ENCODE data around the gene NEK6. TPM values are rescaled to one million over a fixed set of nuclear protein-coding genes. Genes with fewer than 3 reads are reported as not detected.

Gene NEK6
- total RNA-seq, 1 experiment from 2014 or later: 66.6 TPM

DNA sequence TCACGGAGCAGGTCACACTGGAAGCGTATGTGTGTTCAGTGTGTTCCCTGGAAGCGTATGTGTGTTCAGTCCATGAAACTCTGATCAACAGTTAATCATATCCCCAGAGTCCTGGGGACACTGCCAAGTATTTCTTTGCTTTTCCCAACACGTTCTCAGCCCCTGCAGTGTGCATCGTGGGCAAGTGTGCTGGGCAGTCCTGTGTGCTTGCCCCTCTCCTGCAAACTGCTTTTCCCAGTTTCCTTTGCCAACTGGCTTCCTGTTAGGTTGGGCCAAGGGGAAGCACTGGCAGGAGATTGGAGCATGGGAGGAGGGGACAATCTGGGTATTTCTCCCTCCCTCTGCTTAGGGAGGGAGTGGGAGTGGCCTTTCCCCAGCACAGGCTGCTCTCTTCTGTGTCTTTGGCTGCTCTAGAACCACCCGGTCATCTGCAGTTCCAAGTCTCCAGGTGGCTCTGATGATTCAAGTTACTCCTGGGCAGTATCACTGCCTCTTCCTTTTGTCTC lies 36.8 kb upstream of the NEK6 start:
- H3K4me1 ChIP-seq: peaks cover 19% of the 10 kb centered on the region

DNA sequence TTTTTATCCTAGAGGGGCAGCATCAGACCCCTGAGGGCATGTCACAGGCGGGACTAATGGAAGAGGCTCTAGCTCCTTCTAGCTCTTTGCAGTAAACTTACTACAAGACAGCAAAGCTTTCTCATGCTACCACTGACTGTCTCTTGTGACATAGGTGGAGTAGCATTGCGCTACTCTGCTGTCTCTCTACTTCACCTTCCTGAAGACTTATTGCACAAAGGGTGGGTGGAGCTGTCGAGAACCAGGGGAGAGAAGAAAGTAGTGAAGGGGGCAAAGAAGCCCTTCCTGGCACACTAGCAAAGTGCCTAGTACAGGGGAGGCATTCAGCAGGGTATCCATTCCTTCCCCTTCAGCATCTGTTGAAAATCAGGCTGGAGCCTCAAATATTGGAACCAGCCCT lies 36.1 kb upstream of the NEK6 start:
- intact Hi-C loops (cut with micrococcal nuclease; ENCODE audit: unreplicated experiment): no loop called here
- peaks cover 26% of the 10 kb centered on the region for H3K4me1 Mint-ChIP-seq (ENCODE audit: low read depth, unreplicated experiment)
- CTCF ChIA-PET: no interaction called here
- TF ChIP-seq, protein P1, sequence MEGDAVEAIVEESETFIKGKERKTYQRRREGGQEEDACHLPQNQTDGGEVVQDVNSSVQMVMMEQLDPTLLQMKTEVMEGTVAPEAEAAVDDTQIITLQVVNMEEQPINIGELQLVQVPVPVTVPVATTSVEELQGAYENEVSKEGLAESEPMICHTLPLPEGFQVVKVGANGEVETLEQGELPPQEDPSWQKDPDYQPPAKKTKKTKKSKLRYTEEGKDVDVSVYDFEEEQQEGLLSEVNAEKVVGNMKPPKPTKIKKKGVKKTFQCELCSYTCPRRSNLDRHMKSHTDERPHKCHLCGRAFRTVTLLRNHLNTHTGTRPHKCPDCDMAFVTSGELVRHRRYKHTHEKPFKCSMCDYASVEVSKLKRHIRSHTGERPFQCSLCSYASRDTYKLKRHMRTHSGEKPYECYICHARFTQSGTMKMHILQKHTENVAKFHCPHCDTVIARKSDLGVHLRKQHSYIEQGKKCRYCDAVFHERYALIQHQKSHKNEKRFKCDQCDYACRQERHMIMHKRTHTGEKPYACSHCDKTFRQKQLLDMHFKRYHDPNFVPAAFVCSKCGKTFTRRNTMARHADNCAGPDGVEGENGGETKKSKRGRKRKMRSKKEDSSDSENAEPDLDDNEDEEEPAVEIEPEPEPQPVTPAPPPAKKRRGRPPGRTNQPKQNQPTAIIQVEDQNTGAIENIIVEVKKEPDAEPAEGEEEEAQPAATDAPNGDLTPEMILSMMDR (IDR thresholded peaks at IDR 0.05; ENCODE audit: insufficient read depth in 1 of 2, low read depth in 1 of 2, low read length in 1 of 2, severe bottlenecking in 1 of 2, unreplicated experiment in 1 of 2): no peak
- no peak overlapping the region for H3K4me3 Mint-ChIP-seq (ENCODE audit: unreplicated experiment)
- Histone ChIP-seq H3K27me3 (replicated peaks; ENCODE audit: control insufficient read depth, insufficient read depth, low read length) (no peaks in the 10 kb centered on the region), H3K4me1 (peaks cover 19% of the 10 kb centered on the region), H3K9me3 (no peaks in the 10 kb centered on the region; the same call in 1 of the 2 replicates), H3K4me3 (ENCODE audit: low read depth, low read length) (no peak overlapping the region), H3K36me3 (ENCODE audit: control insufficient read depth, insufficient read depth, low read length) (no peaks in the 10 kb centered on the region)
- no peak for DNase-seq
- H3K9me3 Mint-ChIP-seq (ENCODE audit: unreplicated experiment): no peaks in the 10 kb centered on the region
- no peak overlapping the region for H3K27ac Mint-ChIP-seq (ENCODE audit: unreplicated experiment)
- H3K27me3 Mint-ChIP-seq (ENCODE audit: insufficient read depth, unreplicated experiment): no peaks in the 10 kb centered on the region
- POLR2A ChIA-PET: interaction anchor here (0.5 kb wide), 1 partner anchor 294 kb away, joined by 3 read pairs; no protein-coding TSS in a partner anchor
- no peaks in the 10 kb centered on the region for H3K36me3 Mint-ChIP-seq (ENCODE audit: insufficient read depth, unreplicated experiment)
- BruUV-seq (replicated peaks): no TSS peak

More for the DNA sequence above, 36.8 kb upstream of the NEK6 start:
- POLR2A ChIA-PET: no interaction called here
- Mint-ChIP-seq H3K27me3 (ENCODE audit: insufficient read depth, unreplicated experiment) (no peaks in the 10 kb centered on the region), H3K4me1 (ENCODE audit: low read depth, unreplicated experiment) (peaks cover 26% of the 10 kb centered on the region), H3K4me3 (ENCODE audit: unreplicated experiment) (no peak overlapping the region), H3K9me3 (ENCODE audit: unreplicated experiment) (no peaks in the 10 kb centered on the region), H3K27ac (ENCODE audit: unreplicated experiment) (no peak overlapping the region), H3K36me3 (ENCODE audit: insufficient read depth, unreplicated experiment) (no peaks in the 10 kb centered on the region)
- no TSS peak for BruUV-seq (replicated peaks)
- Histone ChIP-seq H3K4me3 (ENCODE audit: low read depth, low read length) (no peak overlapping the region), H3K36me3 (ENCODE audit: control insufficient read depth, insufficient read depth, low read length) (no peaks in the 10 kb centered on the region), H3K9me3 (no peaks in the 10 kb centered on the region; the same call in 1 of the 2 replicates), H3K27me3 (replicated peaks; ENCODE audit: control insufficient read depth, insufficient read depth, low read length) (no peaks in the 10 kb centered on the region)
- CTCF ChIA-PET: no interaction called here
- intact Hi-C loops (cut with micrococcal nuclease; ENCODE audit: unreplicated experiment): no loop called here
- TF ChIP-seq, protein P1 (IDR thresholded peaks at IDR 0.05; ENCODE audit: insufficient read depth in 1 of 2, low read depth in 1 of 2, low read length in 1 of 2, severe bottlenecking in 1 of 2, unreplicated experiment in 1 of 2): no peak
- DNase-seq: no peak

DNA sequence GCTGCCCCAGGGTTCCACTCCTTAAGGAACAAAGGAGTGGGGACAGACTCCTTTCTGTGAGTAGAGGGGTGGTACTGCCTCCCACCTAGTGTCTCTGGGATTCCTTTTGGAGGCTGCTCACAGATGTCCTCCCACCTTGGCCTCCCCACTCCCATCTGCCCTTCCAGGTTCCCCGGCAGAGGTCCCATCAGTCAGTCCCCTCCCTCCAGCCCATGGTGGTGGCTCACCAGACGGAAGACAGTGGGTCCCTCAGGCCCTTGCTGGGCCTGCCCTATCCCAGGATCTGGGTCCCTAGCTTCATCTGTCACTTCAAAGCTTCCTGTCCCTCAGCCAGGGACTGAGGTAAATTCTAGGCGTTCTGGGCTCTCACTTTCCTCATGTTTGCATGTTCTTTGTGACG lies 35.6 kb upstream of the NEK6 start:
- BruUV-seq (replicated peaks): no TSS peak
- CTCF ChIA-PET: no interaction called here
- H3K27me3 Mint-ChIP-seq (ENCODE audit: insufficient read depth, unreplicated experiment): no peaks in the 10 kb centered on the region
- Histone ChIP-seq H3K9me3 (no peaks in the 10 kb centered on the region; the same call in 1 of the 2 replicates), H3K36me3 (ENCODE audit: control insufficient read depth, insufficient read depth, low read length) (no peaks in the 10 kb centered on the region), H3K27me3 (replicated peaks; ENCODE audit: control insufficient read depth, insufficient read depth, low read length) (no peaks in the 10 kb centered on the region), H3K4me3 (ENCODE audit: low read depth, low read length) (no peak overlapping the region), H3K4me1 (peaks cover 19% of the 10 kb centered on the region)
- no peaks in the 10 kb centered on the region for H3K9me3 Mint-ChIP-seq (ENCODE audit: unreplicated experiment)
- intact Hi-C loops (cut with micrococcal nuclease; ENCODE audit: unreplicated experiment): no loop called here
- POLR2A ChIA-PET: interaction anchor here (0.5 kb wide), 1 partner anchor 295 kb away, joined by 3 read pairs; no protein-coding TSS in a partner anchor
- DNase-seq: no peak
- TF ChIP-seq, protein P1 (IDR thresholded peaks at IDR 0.05; ENCODE audit: insufficient read depth in 1 of 2, low read depth in 1 of 2, low read length in 1 of 2, severe bottlenecking in 1 of 2, unreplicated experiment in 1 of 2): no peak
- peaks cover 26% of the 10 kb centered on the region for H3K4me1 Mint-ChIP-seq (ENCODE audit: low read depth, unreplicated experiment)
- no peak overlapping the region for H3K4me3 Mint-ChIP-seq (ENCODE audit: unreplicated experiment)
- no peaks in the 10 kb centered on the region for H3K36me3 Mint-ChIP-seq (ENCODE audit: insufficient read depth, unreplicated experiment)
- no peak overlapping the region for H3K27ac Mint-ChIP-seq (ENCODE audit: unreplicated experiment)

Data from Caco-2 (cell line).